Glutamatergic neuron (in vitro differentiated cells): Measurements from ENCODE around the gene MYOF. TPM values are rescaled to one million over a fixed set of nuclear protein-coding genes. Genes with fewer than 3 reads are reported as not detected.

ENCODE experiments used
- DNase-seq: peaks from one replicate; pipeline ENCODE4 v3.0.0; 2022
- H3K27ac Mint-ChIP-seq: one replicate; pipeline ENCODE4 v1.8.0; 2020; ENCODE audit warnings: mild to moderate bottlenecking, mixed read lengths, inconsistent platforms; ENCODE audit not compliant: unreplicated experiment
- H3K27me3 Mint-ChIP-seq: one replicate; pipeline ENCODE4 v1.8.0; 2020; ENCODE audit warnings: mild to moderate bottlenecking, moderate library complexity, mixed read lengths, inconsistent platforms; ENCODE audit not compliant: unreplicated experiment
- H3K36me3 Mint-ChIP-seq: one replicate; pipeline ENCODE4 v1.8.0; 2020; ENCODE audit warnings: mild to moderate bottlenecking, mixed read lengths, inconsistent platforms; ENCODE audit not compliant: unreplicated experiment
- H3K4me1 Mint-ChIP-seq: one replicate; pipeline ENCODE4 v1.8.0; 2020; ENCODE audit warnings: mild to moderate bottlenecking, low read depth, mixed read lengths, inconsistent platforms; ENCODE audit not compliant: unreplicated experiment
- H3K4me3 Mint-ChIP-seq: one replicate; pipeline ENCODE4 v1.8.0; 2020; ENCODE audit warnings: mild to moderate bottlenecking, mixed read lengths, inconsistent platforms; ENCODE audit not compliant: unreplicated experiment
- H3K9me3 Mint-ChIP-seq: one replicate; pipeline ENCODE4 v1.8.0; 2020; ENCODE audit warnings: mild to moderate bottlenecking, moderate library complexity, mixed read lengths, inconsistent platforms; ENCODE audit not compliant: unreplicated experiment
- total RNA-seq: library from RNA; stranded (reverse); fragmentation: NEBNext Ultra II Directional; extraction: Animal tissue kit (Norgen Biotek cat#: 25700); gene quantifications from one replicate; pipeline ENCODE4 v1.2.1, GENCODE V29; 2021; ENCODE audit not compliant: unreplicated experiment
- TF ChIP-seq, protein P1 (sequence below): fragments of 200-600 bp; sonication (generic); IDR thresholded peaks from one replicate; pipeline ENCODE4 v1.5.0; 2021; ENCODE audit not compliant: partially characterized antibody, unreplicated experiment

Gene MYOF
- total RNA-seq, 1 donor from 2014 or later: 0.42 TPM

DNA sequence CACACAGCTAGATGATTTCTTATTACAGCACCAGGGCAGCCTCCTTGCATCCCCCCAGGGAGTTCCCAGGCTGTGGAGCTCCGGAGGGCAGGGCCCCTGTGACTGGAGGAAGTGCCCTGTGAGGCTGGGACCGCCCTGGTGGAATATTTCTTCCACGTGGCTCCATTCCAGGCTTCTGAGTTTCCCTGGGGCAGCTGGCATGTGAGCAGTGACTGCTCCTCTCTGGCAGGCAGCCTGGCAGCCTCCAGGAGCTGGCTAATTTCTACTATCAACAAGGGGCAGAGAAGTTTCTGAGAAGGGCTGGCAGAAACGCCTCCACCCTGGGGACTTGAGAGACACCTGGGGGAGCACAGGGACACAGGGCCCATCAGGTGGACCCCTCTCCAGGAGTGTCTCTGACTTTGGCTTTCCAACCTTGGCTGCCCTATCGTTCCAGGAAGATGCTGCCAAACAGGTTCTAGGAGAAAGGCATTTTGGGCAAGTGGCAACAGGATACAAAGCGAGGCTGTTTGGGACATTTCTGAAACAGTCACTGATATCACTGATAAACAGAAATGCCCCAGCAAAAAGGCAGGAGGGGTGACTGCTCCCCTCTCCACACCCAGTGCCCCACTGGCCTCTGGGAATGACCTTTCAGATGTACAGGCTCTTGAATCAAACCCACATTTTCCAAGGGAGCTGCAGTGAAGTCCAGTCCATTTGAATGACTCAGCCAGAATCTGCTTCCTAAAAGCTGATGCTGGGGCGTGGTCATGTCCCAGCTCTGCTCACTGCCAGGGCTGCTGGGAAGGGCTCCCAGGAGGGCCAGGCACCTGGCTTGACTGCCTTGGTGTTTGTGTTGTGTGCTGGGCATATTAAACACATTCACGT is 16.1 kb downstream of the MYOF start:
- H3K4me1 Mint-ChIP-seq: peaks cover 3% of the 10 kb centered on the region
- TF ChIP-seq, protein P1, sequence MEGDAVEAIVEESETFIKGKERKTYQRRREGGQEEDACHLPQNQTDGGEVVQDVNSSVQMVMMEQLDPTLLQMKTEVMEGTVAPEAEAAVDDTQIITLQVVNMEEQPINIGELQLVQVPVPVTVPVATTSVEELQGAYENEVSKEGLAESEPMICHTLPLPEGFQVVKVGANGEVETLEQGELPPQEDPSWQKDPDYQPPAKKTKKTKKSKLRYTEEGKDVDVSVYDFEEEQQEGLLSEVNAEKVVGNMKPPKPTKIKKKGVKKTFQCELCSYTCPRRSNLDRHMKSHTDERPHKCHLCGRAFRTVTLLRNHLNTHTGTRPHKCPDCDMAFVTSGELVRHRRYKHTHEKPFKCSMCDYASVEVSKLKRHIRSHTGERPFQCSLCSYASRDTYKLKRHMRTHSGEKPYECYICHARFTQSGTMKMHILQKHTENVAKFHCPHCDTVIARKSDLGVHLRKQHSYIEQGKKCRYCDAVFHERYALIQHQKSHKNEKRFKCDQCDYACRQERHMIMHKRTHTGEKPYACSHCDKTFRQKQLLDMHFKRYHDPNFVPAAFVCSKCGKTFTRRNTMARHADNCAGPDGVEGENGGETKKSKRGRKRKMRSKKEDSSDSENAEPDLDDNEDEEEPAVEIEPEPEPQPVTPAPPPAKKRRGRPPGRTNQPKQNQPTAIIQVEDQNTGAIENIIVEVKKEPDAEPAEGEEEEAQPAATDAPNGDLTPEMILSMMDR: no peak
- no peaks in the 10 kb centered on the region for H3K36me3 Mint-ChIP-seq
- H3K4me3 Mint-ChIP-seq: no peak overlapping the region
- no peak for DNase-seq
- H3K27ac Mint-ChIP-seq: no peak overlapping the region
- H3K9me3 Mint-ChIP-seq: no peaks in the 10 kb centered on the region
- H3K27me3 Mint-ChIP-seq: peaks cover 5% of the 10 kb centered on the region

DNA sequence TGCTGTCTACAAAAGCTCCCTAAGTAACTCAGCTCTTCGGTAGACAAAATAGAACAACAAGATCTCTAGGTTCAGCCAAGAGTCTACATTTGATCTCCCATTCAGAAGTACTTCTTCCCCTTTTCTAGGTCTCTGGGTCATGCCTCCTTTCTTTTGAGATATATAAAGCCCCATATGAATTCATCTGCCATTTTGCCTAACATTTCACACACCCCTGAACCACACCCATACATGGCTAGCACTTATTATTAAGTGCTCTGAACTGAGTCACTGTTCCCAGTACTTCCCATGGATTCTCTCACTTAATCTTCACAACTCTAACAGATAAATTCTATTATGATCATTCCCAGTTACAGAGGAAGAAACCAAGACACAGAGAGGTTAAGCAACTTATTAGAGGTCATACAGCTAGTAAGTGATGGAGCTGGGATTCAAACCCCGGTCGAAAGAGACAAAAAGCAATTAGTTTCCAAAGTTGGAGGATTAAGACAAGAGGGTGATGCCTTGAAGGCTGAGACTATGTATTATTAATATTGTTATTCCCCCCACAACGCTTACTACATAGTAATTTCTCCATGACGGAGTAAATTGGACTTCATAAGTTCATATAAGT is 17.3 kb downstream of the MYOF start:
- Mint-ChIP-seq H3K36me3 (no peaks in the 10 kb centered on the region), H3K27me3 (peaks cover 6% of the 10 kb centered on the region), H3K9me3 (no peaks in the 10 kb centered on the region), H3K27ac (no peak overlapping the region), H3K4me3 (no peak overlapping the region), H3K4me1 (peaks cover 3% of the 10 kb centered on the region)
- TF ChIP-seq, protein P1: no peak
- DNase-seq: no peak

DNA sequence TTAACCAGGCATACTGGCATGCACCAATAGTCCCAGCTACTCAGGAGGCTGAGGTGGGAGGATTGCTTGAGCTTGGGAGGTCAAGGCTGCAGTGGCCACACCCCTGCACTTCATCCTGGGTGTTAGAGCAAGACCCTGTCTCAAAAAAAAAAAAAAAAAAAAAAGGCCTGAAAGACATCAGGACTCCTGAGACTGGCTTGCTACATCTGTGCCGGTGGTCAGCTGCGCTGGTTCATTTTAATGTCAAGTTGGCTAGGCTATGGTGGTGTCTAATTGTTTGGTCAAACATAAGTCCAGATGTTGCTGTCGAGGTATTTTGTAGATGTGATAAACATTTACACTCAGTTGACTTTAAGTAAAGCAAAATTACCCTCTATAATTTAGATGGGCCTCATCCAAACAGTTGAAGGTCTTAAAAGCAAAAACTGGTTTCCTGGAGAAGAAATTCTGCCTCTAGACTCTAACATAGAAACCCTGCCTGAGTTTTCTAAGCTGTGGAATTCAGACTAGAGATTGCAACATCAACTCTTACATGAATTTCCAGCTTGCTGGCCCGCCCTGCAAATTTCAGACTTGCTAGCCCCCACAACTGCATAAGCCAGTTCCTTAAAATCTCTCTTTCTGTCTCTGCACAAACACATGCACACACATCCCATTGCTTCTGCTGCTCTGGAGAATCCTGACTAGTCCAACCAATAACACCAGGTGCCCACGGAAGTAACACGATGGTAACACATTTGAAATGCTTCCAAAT is 18.2 kb downstream of the MYOF start:
- Mint-ChIP-seq H3K36me3 (no peaks in the 10 kb centered on the region), H3K4me3 (no peak overlapping the region), H3K27ac (peak overlapping the region; percentile 31), H3K9me3 (no peaks in the 10 kb centered on the region), H3K4me1 (peaks cover 3% of the 10 kb centered on the region), H3K27me3 (peaks cover 6% of the 10 kb centered on the region)
- TF ChIP-seq, protein P1: no peak
- no peak for DNase-seq

DNA sequence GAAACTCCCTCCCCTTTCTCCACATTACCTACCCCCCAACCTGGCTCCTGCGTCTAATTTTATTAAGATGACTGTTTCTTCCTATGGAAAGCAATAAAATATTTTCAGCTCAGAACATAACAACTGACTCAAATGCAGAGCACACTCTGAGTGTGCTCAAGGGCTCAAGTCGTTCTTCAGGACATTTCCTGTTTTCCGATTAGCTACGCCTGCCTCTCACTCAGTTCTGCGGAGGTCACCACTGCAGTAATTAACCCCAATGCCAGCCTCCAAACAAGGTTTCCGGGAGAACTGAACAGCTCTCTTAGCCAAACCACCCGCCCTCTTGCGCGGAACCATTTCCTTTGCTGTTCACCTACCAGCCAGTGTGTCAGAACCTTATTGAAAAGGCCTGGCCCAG is 19.3 kb downstream of the MYOF start:
- Mint-ChIP-seq H3K4me3 (no peak overlapping the region), H3K9me3 (no peaks in the 10 kb centered on the region), H3K27me3 (peaks cover 6% of the 10 kb centered on the region), H3K27ac (no peak overlapping the region), H3K4me1 (peaks cover 3% of the 10 kb centered on the region), H3K36me3 (no peaks in the 10 kb centered on the region)
- DNase-seq: no peak
- TF ChIP-seq, protein P1: no peak
